Transverse colon (tissue), 4 donors: ENCODE data around the gene DRD4. TPM values are rescaled to one million over a fixed set of nuclear protein-coding genes. Genes with fewer than 3 reads are reported as not detected.

Experiments used
- DNase-seq: peaks from one replicate; pipeline ENCODE4 v3.0.0-alpha.2; 2019
- H3K27ac ChIP-seq, 4 donors: fragments of 200-600 bp; sonication (generic); 2 replicates each; pipeline ENCODE4 v1.5.1; 2016 to 2018; ENCODE audit warnings: inconsistent platforms in 4 of 4
- H3K27me3 ChIP-seq: fragments of 200-600 bp; sonication (generic); 2 replicates; pipeline ENCODE4 v1.5.1; 2017; ENCODE audit warnings: inconsistent platforms
- H3K36me3 ChIP-seq, 4 donors: fragments of 200-600 bp; sonication (generic); 2 replicates each; pipeline ENCODE4 v1.5.1; 2017 to 2019; ENCODE audit warnings: inconsistent platforms in 4 of 4
- H3K4me1 ChIP-seq, 4 donors: fragments of 200-600 bp; sonication (generic); 2 replicates each; pipeline ENCODE4 v1.5.1; 2017 to 2020; ENCODE audit warnings: inconsistent platforms in 4 of 4
- H3K4me3 ChIP-seq, 4 donors: fragments of 200-600 bp; sonication (generic); 1 replicate in 1 of 4; 2 replicates in 3 of 4; pipeline versions ENCODE4 v1.5.1 to v1.6.1; 2017 to 2019; ENCODE audit warnings: inconsistent platforms in 4 of 4
- H3K9me3 ChIP-seq, 2 donors: fragments of 200-600 bp; sonication (generic); 2 replicates each; pipeline ENCODE4 v1.5.1; 2017 to 2019; ENCODE audit warnings: inconsistent platforms in 2 of 2
- CTCF ChIP-seq, 5 experiments: fragments of 200-600 bp in 3 of 5; fragments of 450-650 bp in 2 of 5; sonication (generic) in 3 of 5; IDR thresholded peaks; 1 replicate in 2 of 5; 2 replicates in 3 of 5; pipeline ENCODE4 v1.5.1; 2016 to 2017; ENCODE audit warnings: antibody characterized with exemption in 5 of 5, inconsistent platforms in 3 of 5, mild to moderate bottlenecking in 2 of 5, moderate library complexity in 1 of 5
- EP300 ChIP-seq: sonication (generic); formaldehyde crosslinking; IDR thresholded peaks from one replicate; pipeline ENCODE4 v1.6.1; 2017; ENCODE audit warnings: antibody characterized with exemption, low read depth
- POLR2A ChIP-seq: fragments of 450-650 bp; IDR thresholded peaks from one replicate; pipeline ENCODE4 v1.6.1; 2016; ENCODE audit warnings: antibody characterized with exemption, mild to moderate bottlenecking, moderate library complexity
- POLR2AphosphoS5 ChIP-seq, 3 donors: sonication (generic); formaldehyde crosslinking; IDR thresholded peaks; one replicate each; pipeline ENCODE4 v1.6.1; 2016; ENCODE audit warnings: antibody characterized with exemption in 3 of 3
- WGBS, 2 donors: methylation state at CpG; one replicate each; pipeline ENCODE4 v1.1.5; 2018; ENCODE audit warnings: low coverage in 1 of 2; 5-methylcytosine and 5-hydroxymethylcytosine counted together
- in situ Hi-C, 4 donors: fragments of 200-750 bp; cut with MboI; loops; one replicate each; pipeline versions ENCODE4 v1.15.0 to v1.15.1; 2017; ENCODE audit warnings: low sequenced_read_pairs in 3 of 4, low pct_ligation_motif_present in 1 of 4, low pct_unique_long_range_greater_than_20kb in 1 of 4
- intact Hi-C: fragments of 100-400 bp; cut with DNase I; formaldehyde crosslinking; loops from one replicate; pipeline ENCODE4 v1.15.1; 2023; ENCODE audit warnings: low total_unique reads
- total RNA-seq, 4 donors: library from RNA; depleted of rRNA; stranded (reverse); fragments of >200 nt; gene quantifications; one replicate each; pipeline ENCODE4 v1.1.0, GENCODE V29; 2016

DRD4 gene
- total RNA-seq, 4 donors from 2014 or later, result not detected

DNA sequence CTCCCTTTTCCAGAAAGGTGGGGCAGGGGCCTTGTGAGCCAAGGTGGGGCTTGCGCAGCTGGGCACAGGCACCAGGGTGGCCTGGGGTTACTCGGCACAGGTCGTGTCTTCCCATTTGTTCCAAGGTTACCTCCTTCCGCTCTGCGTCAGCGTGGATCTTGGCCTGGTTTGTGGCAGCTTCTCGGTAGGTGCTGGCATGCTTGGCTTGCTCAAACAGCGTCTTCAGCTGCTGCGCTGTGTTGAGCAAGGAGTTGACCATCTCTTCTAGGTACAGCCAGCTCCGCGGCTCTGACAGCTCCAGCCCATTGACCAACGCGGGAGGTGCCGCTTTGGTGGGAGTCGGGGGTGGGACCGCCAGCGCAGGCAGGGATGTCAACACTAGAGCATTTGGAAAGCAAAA, 37.3 kb downstream of the DRD4 start:
- intact Hi-C loops (no loop called here), in situ Hi-C loops (no loop called here)
- TF ChIP-seq POLR2AphosphoS5 (IDR thresholded peaks at IDR 0.05), result no peak
- TF ChIP-seq POLR2A, result no peak
- no peak for TF ChIP-seq CTCF (IDR thresholded peaks at IDR 0.05)
- no peak for TF ChIP-seq EP300
- Histone ChIP-seq H3K9me3 (no peaks in the 10 kb centered on the region), H3K27me3 (no peaks in the 10 kb centered on the region), H3K4me1 (no peaks in the 10 kb centered on the region), H3K4me3 (no peak overlapping the region), H3K27ac (no peak overlapping the region), H3K36me3 (peaks cover 0 to 31% (median 11%) of the 10 kb centered on the region in 4 donors)
- WGBS, 2 donors, result 87 to 100% methylated on average over 1 to 17 of the region's 17 CpGs
- no peak for DNase-seq

- in situ Hi-C loops (no loop called here), intact Hi-C loops (no loop called here)
- TF ChIP-seq POLR2A (no peak), EP300 (no peak), POLR2AphosphoS5 (IDR thresholded peaks at IDR 0.05) (no peak), CTCF (IDR thresholded peaks at IDR 0.05) (no peak)
- Histone ChIP-seq H3K36me3 (peaks cover 0 to 19% (median 8%) of the 10 kb centered on the region in 4 donors), H3K4me3 (no peak overlapping the region), H3K27ac (no peak overlapping the region), H3K27me3 (no peaks in the 10 kb centered on the region), H3K4me1 (no peaks in the 10 kb centered on the region), H3K9me3 (no peaks in the 10 kb centered on the region)
- no peak for DNase-seq
- WGBS, 2 donors, result 40 to 89% methylated on average over 1 to 3 of the region's 3 CpGs
Observed at GRCh38 chr11:678297-678696, 41.2 kb downstream of the DRD4 start.

- no peak for DNase-seq
- no peak overlapping the region for H3K4me3 ChIP-seq
- H3K4me1 ChIP-seq, result no peaks in the 10 kb centered on the region
- TF ChIP-seq EP300 (no peak), POLR2AphosphoS5 (IDR thresholded peaks at IDR 0.05) (no peak), CTCF (IDR thresholded peaks at IDR 0.05) (no peak), POLR2A (no peak)
- H3K9me3 ChIP-seq, result no peaks in the 10 kb centered on the region
- H3K27ac ChIP-seq, result no peak overlapping the region
- in situ Hi-C loops (no loop called here), intact Hi-C loops (no loop called here)
- 96% methylated on average over 5 to 36 of the region's 36 CpGs for WGBS, 2 donors
- no peaks in the 10 kb centered on the region for H3K27me3 ChIP-seq
- H3K36me3 ChIP-seq, result peaks cover 0 to 17% (median 8%) of the 10 kb centered on the region in 4 donors
Observed at GRCh38 chr11:679271-680207, 42.5 kb downstream of the DRD4 start.

DNA sequence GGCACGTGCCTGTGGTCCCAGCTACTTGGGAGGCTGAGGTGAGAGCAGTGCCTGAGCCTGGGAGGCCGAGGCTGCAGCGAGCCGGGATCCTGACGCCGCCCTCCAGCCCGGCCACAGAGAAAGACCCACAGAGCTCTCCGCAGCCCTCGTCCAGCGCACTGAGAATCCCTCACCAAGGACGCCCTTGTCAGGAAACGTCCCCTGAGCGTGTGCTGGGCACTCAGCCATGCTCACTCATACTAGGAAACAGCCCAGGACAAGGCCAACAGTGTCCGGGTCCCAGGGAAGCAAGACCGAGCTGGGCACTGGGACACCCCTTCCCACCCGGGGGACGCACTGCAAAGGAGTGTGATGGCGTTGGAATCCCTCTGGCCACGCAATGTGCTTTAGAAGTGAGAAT, 43.4 kb downstream of the DRD4 start:
- 83 to 91% methylated on average over 1 to 19 of the region's 19 CpGs for WGBS, 2 donors
- H3K27me3 ChIP-seq, result no peaks in the 10 kb centered on the region
- peaks cover 0 to 25% (median 9%) of the 10 kb centered on the region in 4 donors for H3K36me3 ChIP-seq
- H3K4me3 ChIP-seq, result no peak overlapping the region
- H3K4me1 ChIP-seq, result no peaks in the 10 kb centered on the region
- TF ChIP-seq POLR2A, result no peak
- TF ChIP-seq CTCF (IDR thresholded peaks at IDR 0.05), result no peak
- no peak for TF ChIP-seq POLR2AphosphoS5 (IDR thresholded peaks at IDR 0.05)
- TF ChIP-seq EP300, result no peak
- DNase-seq, result no peak
- in situ Hi-C loops, result no loop called here
- intact Hi-C loops, result no loop called here
- no peak overlapping the region for H3K27ac ChIP-seq
- H3K9me3 ChIP-seq, result no peaks in the 10 kb centered on the region
